ENCODE data around the gene THAP9.

DNA sequence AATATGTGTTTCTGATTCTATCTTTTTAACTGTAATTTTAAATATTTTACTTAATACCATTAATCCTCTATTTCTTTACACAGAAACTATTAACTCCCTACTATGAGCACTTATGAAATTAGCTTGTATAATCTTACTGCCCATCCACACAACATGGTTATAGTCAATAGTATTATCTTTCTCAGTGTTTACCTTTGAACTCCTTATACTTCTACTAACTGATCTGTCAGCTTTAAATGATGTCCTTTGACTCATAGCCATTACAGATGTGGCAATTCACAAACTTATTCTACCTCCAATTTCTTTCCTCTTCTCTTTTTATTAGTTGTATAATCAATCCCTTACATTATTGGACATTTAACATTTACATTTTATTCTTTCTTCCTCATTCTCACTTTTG lies 15.1 kb upstream of the THAP9 start:
- TF ChIP-seq, protein P1, sequence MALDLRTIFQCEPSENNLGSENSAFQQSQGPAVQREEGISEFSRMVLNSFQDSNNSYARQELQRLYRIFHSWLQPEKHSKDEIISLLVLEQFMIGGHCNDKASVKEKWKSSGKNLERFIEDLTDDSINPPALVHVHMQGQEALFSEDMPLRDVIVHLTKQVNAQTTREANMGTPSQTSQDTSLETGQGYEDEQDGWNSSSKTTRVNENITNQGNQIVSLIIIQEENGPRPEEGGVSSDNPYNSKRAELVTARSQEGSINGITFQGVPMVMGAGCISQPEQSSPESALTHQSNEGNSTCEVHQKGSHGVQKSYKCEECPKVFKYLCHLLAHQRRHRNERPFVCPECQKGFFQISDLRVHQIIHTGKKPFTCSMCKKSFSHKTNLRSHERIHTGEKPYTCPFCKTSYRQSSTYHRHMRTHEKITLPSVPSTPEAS (tag by site-specific recombination; IDR thresholded peaks at IDR 0.05), result no peak
- no peak for TF ChIP-seq ZNF221 (tag by site-specific recombination; IDR thresholded peaks at IDR 0.05; ENCODE audit: borderline replicate concordance)
